Daoy (cell line): ENCODE results near the gene NDUFAF4. TPM values are rescaled to one million over a fixed set of nuclear protein-coding genes. Genes with fewer than 3 reads are reported as not detected.

ENCODE experiments used
- DNase-seq: peaks from one replicate; pipeline ENCODE4 v3.0.0-alpha.2; 2015; ENCODE audit warnings: low read depth
- total RNA-seq: library from RNA; depleted of rRNA; stranded (reverse); fragments of >200 nt; shearing (Covaris generic); gene quantifications from 2 replicates; pipeline ENCODE4 v1.2.3, GENCODE V29; 2014; rRNA removed

The NDUFAF4 gene
- total RNA-seq = 38.8 and 52.0 TPM in 2 replicates

GRCh38 chr6:96897396-96898240, at the start of gene NDUFAF4:
NDUFAF4 (minus strand) TSS chr6:96897891; CDS start chr6:96897801, 90 bp downstream.
- DNase-seq = peak; percentile 95

GRCh38 chr6:96947055-96947454, 49.4 kb upstream of the NDUFAF4 start:
- DNase-seq = peak; percentile 4

GRCh38 chr6:96943555-96944215, 46.0 kb upstream of the NDUFAF4 start:
- DNase-seq = no peak

GRCh38 chr6:96942676-96943075, 45.0 kb upstream of the NDUFAF4 start:
- no peak for DNase-seq

DNA sequence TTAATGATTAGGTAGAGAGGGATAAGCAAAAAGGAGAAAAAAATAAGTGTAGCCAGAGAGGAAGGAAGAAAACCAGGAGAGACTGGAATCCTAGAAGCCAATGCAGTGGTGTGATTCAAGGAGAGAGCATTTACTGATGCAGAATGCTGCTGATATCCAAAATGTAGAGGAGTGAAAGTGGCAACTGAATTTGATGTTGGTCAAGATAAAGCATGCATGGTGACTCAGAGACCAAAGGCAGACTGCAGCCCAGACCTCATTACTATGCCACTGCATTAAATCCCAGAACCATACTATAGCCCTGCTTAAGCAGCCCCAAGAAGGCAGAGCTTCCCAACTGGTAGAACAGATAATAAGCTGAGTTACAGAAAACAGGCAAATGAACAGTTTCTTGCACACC, 42.6 kb upstream of the NDUFAF4 start:
- DNase-seq = peak; percentile 75

DNA sequence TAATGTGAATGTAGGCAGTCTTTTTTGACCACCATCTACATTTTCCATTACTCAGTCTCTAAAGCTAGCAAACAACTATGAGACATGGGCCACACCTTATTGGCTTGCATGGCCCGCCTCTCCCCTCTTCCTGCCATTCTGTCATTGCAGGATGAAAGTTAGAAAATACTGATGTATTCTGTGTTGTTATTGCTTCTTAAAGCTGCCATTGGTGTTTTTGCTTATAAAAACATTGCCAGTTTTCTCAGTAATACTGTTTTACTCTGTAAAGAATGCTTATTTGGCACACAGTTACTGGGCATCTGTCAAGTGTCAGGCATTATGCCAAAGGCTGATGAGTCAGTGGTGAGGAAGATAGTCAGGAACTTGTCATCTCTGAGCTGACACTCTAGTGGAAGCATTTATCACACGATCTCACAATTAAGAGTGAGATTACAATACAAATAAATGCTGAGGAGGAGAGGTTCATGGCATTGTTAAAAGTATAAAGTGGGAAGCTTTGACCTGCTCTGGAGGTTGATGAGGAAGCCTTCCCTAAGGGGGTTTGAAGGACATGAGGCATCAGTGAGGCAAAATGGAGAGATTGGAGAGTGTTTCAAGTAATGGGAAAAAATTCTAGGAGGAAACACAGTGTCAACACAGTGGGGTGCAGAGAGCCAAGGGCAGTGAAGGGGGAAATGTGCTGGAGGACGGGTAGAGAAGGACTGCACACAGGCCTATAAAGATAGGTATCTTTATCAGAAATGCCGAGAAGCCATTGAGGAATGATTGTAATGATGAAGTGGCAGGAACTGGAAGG, 41.5 kb upstream of the NDUFAF4 start:
- DNase-seq = peak; percentile 92

- no peak for DNase-seq
Observed at GRCh38 chr6:96934087-96934486, 36.4 kb upstream of the NDUFAF4 start.

DNA sequence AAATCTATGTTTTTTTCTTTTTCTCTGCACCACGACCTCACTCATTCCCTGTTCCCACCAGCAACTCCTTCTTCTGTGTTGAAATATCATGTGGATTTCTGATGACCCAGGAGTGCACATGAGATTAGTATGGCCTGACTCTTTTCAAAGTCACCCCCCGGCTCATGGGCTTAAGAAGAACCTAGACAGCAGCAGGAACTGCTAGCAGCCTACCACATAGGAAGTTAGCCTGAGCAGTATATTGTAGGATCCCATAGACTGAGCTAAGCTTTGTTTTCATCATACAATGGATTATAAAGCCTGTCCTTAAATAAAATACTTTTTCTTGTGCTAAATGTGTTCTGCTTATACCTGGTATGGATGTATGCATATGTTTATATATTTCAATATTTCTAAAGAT, 33.5 kb upstream of the NDUFAF4 start:
- DNase-seq = no peak

GRCh38 chr6:96929741-96930140, 32.0 kb upstream of the NDUFAF4 start:
- no peak for DNase-seq

DNA sequence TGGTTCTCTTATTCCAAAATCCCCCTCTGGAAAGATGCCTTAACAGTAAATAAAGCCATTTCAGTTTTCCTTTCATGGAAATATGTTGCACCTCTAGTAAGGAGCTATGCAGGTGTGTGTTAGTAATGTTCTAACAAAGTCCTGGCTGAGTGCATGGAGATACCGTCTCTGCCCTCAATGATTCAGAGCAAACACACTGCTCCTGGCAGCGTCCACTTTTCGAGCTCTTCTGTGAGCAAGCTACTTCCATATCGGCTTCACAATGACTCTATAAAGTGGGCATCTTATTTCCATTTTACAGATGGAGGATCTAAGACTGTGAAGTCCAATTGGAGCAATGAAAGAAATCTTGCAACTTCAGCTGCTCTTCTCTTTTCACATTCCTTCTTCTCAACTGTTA, 30.0 kb upstream of the NDUFAF4 start:
- no peak for DNase-seq

- DNase-seq = no peak
Observed at GRCh38 chr6:96926425-96926824, 28.7 kb upstream of the NDUFAF4 start.

DNA sequence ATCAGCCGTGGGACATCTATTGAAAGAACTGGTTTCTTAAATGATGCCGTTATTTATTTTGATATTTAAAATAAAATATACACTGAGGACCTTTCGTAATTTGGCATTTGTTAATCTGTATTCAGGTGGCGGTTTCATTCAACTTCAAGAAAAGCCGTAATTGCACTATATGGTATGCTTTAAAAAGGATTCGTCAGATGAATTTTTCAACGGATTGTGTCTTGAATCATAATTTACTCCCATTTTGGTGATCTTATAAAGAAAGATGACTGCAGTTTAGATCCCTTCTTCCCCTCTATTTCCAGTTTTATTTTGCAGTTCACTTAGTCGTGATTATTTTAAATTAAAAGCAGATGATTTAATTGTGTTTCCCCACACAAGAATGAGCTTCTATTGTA, 27.6 kb upstream of the NDUFAF4 start:
- DNase-seq = no peak

GRCh38 chr6:96923871-96924493, 26.3 kb upstream of the NDUFAF4 start:
- DNase-seq = peak; percentile 9

DNA sequence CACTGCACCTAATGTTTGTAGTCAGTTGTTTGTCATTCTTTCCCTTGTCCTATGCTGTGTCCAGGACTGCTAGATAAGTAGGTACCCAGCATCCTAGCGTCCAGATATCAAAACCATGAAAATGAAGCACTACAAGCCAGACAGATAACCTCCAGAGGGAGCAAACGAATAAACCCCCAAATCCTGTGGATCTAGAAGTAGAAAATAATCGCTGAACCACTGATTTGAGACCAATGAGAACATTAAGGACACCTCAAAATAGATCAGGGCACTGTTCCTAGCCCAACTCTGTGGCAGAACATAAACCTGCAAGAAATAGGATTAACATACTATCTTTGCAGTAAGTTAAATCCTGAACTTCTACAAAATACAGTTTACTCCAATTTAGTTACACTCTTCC, 25.7 kb upstream of the NDUFAF4 start:
- no peak for DNase-seq

DNA sequence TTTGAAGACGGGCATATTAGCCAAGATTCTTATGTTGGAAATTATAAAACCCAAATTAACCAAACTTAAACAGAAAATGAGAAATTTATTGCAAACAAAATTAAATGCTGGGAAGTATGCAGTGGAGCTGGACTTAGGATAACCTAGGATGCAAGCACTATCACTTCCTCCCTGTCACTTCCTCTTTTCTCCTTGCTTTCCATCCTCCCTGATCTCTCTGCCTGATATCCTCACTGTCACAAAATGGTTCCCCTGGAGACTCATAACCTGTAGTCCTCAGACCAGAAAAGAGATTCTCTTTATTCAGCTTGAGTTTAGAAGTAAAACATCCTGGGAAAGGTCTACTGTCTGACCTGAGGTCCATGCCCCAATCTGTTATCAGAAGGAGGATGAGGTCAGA, 19.4 kb upstream of the NDUFAF4 start:
- DNase-seq = no peak

GRCh38 chr6:96913621-96914020, 15.9 kb upstream of the NDUFAF4 start:
- DNase-seq = no peak

GRCh38 chr6:96911751-96912150, 14.1 kb upstream of the NDUFAF4 start:
- DNase-seq = no peak

GRCh38 chr6:96911171-96911570, 13.5 kb upstream of the NDUFAF4 start:
- DNase-seq = no peak

- no peak for DNase-seq
Observed at GRCh38 chr6:96909811-96910210, 12.1 kb upstream of the NDUFAF4 start.

- peak; percentile 28 for DNase-seq
Observed at GRCh38 chr6:96907498-96907897, 9.8 kb upstream of the NDUFAF4 start.

- no peak for DNase-seq
Observed at GRCh38 chr6:96900873-96901272, 3.2 kb upstream of the NDUFAF4 start.

DNA sequence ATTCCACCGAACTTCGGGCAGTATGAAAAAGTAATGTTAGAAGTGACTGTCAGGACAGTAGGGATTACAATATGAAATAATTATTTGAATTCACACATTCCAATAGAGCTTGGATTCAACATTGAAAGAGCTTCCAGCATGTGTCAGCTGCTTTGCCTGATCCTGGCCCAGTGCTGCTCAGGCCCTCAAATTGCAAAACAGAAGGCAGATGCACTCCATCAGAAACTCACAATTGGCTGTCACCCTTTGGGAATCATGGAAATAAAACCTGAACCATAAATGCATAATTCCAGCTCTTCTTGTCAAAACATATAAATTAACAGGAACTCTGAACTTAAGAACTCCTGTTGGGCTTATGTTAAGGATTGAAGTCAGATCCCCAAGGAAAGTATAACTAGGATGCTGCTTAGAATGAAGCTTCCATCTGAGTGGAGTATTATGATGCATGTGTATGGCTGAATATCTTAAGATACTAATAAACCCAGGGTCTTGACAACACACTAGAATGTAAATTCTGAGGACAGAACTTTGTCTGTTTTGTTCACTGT, 1.8 kb upstream of the NDUFAF4 start:
- DNase-seq = no peak
